Gastrocnemius medialis (tissue), 4 donors: Measurements from ENCODE around the gene ATP11A.

Experiments
- CTCF ChIP-seq, 5 experiments: fragments of 450-650 bp in 3 of 5; fragments of 200-600 bp in 2 of 5; sonication (generic) in 2 of 5; IDR thresholded peaks in 4 of 5; conservative IDR thresholded peaks in 1 of 5; 1 replicate in 4 of 5; 2 replicates in 1 of 5; pipeline ENCODE4 v1.5.1; 2016 to 2019; ENCODE audit warnings: antibody characterized with exemption in 5 of 5, mild to moderate bottlenecking in 3 of 5, moderate library complexity in 3 of 5
- POLR2A ChIP-seq, 2 donors: fragments of 450-650 bp; IDR thresholded peaks; one replicate each; pipeline ENCODE4 v1.6.1; 2017; ENCODE audit warnings: antibody characterized with exemption in 2 of 2, mild to moderate bottlenecking in 2 of 2, moderate library complexity in 2 of 2

GRCh38 chr13:112709825-112710783, 20.3 kb downstream of the ATP11A start:
- no peak for TF ChIP-seq POLR2A (IDR thresholded peaks at IDR 0.05)
- TF ChIP-seq CTCF (IDR thresholded peaks at IDR 0.05 in 4 of 5, conservative IDR thresholded peaks at IDR 0.05 in 1 of 5): no peak
